ENCODE data around the gene CLSTN1.
"Not testable (repeated sequence)": the region's sequence is repeated elsewhere in the genome, so short reads cannot be mapped to it uniquely, and the experiment has no call there.

CLSTN1 gene

GRCh38 chr1:9714257-9714718 lies 109.5 kb downstream of the CLSTN1 start:
- Mint-ChIP-seq H3K27me3 (no peaks in the 10 kb centered on the region), H3K9me3 (no peaks in the 10 kb centered on the region), H3K4me3 (peak overlapping the region; percentile 83), H3K4me1 (peaks cover 40% of the 10 kb centered on the region), H3K27ac (ENCODE audit: low read depth) (peak overlapping the region; percentile 95), H3K36me3 (ENCODE audit: insufficient read depth) (peaks cover 77% of the 10 kb centered on the region)
- DNase-seq (ENCODE audit: low spot score in 2 of 2) (no peak), ATAC-seq (replicated peaks; ENCODE audit: extremely low read depth, poor library complexity, severe bottlenecking) (no peak)

- Mint-ChIP-seq H3K36me3 (ENCODE audit: insufficient read depth) (peaks cover 69% of the 10 kb centered on the region), H3K4me1 (peaks cover 40% of the 10 kb centered on the region)
- H3K4me3 Mint-ChIP-seq = not testable (repeated sequence)
Measured at GRCh38 chr1:9712767-9713166, 111.0 kb downstream of the CLSTN1 start.

GRCh38 chr1:9711466-9712020 lies 112.2 kb downstream of the CLSTN1 start:
- H3K36me3 Mint-ChIP-seq (ENCODE audit: insufficient read depth) = peaks cover 60% of the 10 kb centered on the region
- DNase-seq (ENCODE audit: low spot score in 2 of 2) = no peak
- H3K9me3 Mint-ChIP-seq = no peaks in the 10 kb centered on the region

More at GRCh38 chr1:9712767-9713166, 111.0 kb downstream of the CLSTN1 start:
- not testable (repeated sequence) for H3K9me3 Mint-ChIP-seq; H3K27ac Mint-ChIP-seq (ENCODE audit: low read depth); ATAC-seq (replicated peaks; ENCODE audit: extremely low read depth, poor library complexity, severe bottlenecking); H3K27me3 Mint-ChIP-seq; DNase-seq (ENCODE audit: low spot score in 2 of 2)

GRCh38 chr1:9710037-9710436 lies 113.7 kb downstream of the CLSTN1 start:
- peak overlapping the region; percentile 49 for H3K27ac Mint-ChIP-seq (ENCODE audit: low read depth)
- no peaks in the 10 kb centered on the region for H3K27me3 Mint-ChIP-seq
- peaks cover 47% of the 10 kb centered on the region for H3K36me3 Mint-ChIP-seq (ENCODE audit: insufficient read depth)
- H3K4me3 Mint-ChIP-seq = no peak overlapping the region
- H3K9me3 Mint-ChIP-seq = no peaks in the 10 kb centered on the region
- H3K4me1 Mint-ChIP-seq = peaks cover 33% of the 10 kb centered on the region
- DNase-seq (ENCODE audit: low spot score in 2 of 2) = no peak
- no peak for ATAC-seq (replicated peaks; ENCODE audit: extremely low read depth, poor library complexity, severe bottlenecking)

More at GRCh38 chr1:9711466-9712020, 112.2 kb downstream of the CLSTN1 start:
- Mint-ChIP-seq H3K4me3 (no peak overlapping the region), H3K4me1 (peaks cover 29% of the 10 kb centered on the region), H3K27ac (ENCODE audit: low read depth) (no peak overlapping the region), H3K27me3 (no peaks in the 10 kb centered on the region)
- ATAC-seq (replicated peaks; ENCODE audit: extremely low read depth, poor library complexity, severe bottlenecking) = no peak

- H3K36me3 Mint-ChIP-seq (ENCODE audit: insufficient read depth) = peaks cover 24% of the 10 kb centered on the region
- H3K4me3 Mint-ChIP-seq = no peak overlapping the region
- peak overlapping the region; percentile 65 for H3K27ac Mint-ChIP-seq (ENCODE audit: low read depth)
- DNase-seq (ENCODE audit: low spot score in 2 of 2) = no peak
- ATAC-seq (replicated peaks; ENCODE audit: extremely low read depth, poor library complexity, severe bottlenecking) = no peak
- H3K4me1 Mint-ChIP-seq = peaks cover 43% of the 10 kb centered on the region
- H3K27me3 Mint-ChIP-seq = no peaks in the 10 kb centered on the region
- H3K9me3 Mint-ChIP-seq = no peaks in the 10 kb centered on the region
Measured at GRCh38 chr1:9706178-9706577, 117.6 kb downstream of the CLSTN1 start.

GRCh38 chr1:9705337-9706093 lies 118.2 kb downstream of the CLSTN1 start:
- H3K27me3 Mint-ChIP-seq = no peaks in the 10 kb centered on the region
- no peaks in the 10 kb centered on the region for H3K9me3 Mint-ChIP-seq
- ATAC-seq (replicated peaks; ENCODE audit: extremely low read depth, poor library complexity, severe bottlenecking) (no peak), DNase-seq (ENCODE audit: low spot score in 2 of 2) (no peak)
- H3K36me3 Mint-ChIP-seq (ENCODE audit: insufficient read depth) = peaks cover 23% of the 10 kb centered on the region
- H3K4me1 Mint-ChIP-seq = peaks cover 48% of the 10 kb centered on the region
- peak overlapping the region; percentile 73 for H3K4me3 Mint-ChIP-seq
- peak overlapping the region; percentile 90 for H3K27ac Mint-ChIP-seq (ENCODE audit: low read depth)

GRCh38 chr1:9703681-9704080 lies 120.1 kb downstream of the CLSTN1 start:
- ATAC-seq (replicated peaks; ENCODE audit: extremely low read depth, poor library complexity, severe bottlenecking) (no peak), DNase-seq (ENCODE audit: low spot score in 2 of 2) (no peak)
- H3K4me3 Mint-ChIP-seq = peak overlapping the region; percentile 73
- H3K4me1 Mint-ChIP-seq = peaks cover 57% of the 10 kb centered on the region
- no peaks in the 10 kb centered on the region for H3K27me3 Mint-ChIP-seq
- H3K9me3 Mint-ChIP-seq = no peaks in the 10 kb centered on the region
- H3K27ac Mint-ChIP-seq (ENCODE audit: low read depth) = peak overlapping the region; percentile 90
- peaks cover 24% of the 10 kb centered on the region for H3K36me3 Mint-ChIP-seq (ENCODE audit: insufficient read depth)

- H3K9me3 Mint-ChIP-seq = no peaks in the 10 kb centered on the region
- peak overlapping the region; percentile 90 for H3K27ac Mint-ChIP-seq (ENCODE audit: low read depth)
- DNase-seq (ENCODE audit: low spot score in 2 of 2) (no peak), ATAC-seq (replicated peaks; ENCODE audit: extremely low read depth, poor library complexity, severe bottlenecking) (no peak)
- no peaks in the 10 kb centered on the region for H3K27me3 Mint-ChIP-seq
- peak overlapping the region; percentile 73 for H3K4me3 Mint-ChIP-seq
- peaks cover 28% of the 10 kb centered on the region for H3K36me3 Mint-ChIP-seq (ENCODE audit: insufficient read depth)
- peaks cover 59% of the 10 kb centered on the region for H3K4me1 Mint-ChIP-seq
Measured at GRCh38 chr1:9703165-9703509, 120.6 kb downstream of the CLSTN1 start.

- Mint-ChIP-seq H3K4me3 (peak overlapping the region; percentile 13), H3K9me3 (no peaks in the 10 kb centered on the region), H3K27me3 (no peaks in the 10 kb centered on the region), H3K27ac (ENCODE audit: low read depth) (no peak overlapping the region), H3K36me3 (ENCODE audit: insufficient read depth) (peaks cover 28% of the 10 kb centered on the region), H3K4me1 (peaks cover 60% of the 10 kb centered on the region)
- ATAC-seq (replicated peaks; ENCODE audit: extremely low read depth, poor library complexity, severe bottlenecking) = no peak
- DNase-seq (ENCODE audit: low spot score in 2 of 2) = no peak
Measured at GRCh38 chr1:9701665-9702064, 122.1 kb downstream of the CLSTN1 start.

- peaks cover 61% of the 10 kb centered on the region for H3K4me1 Mint-ChIP-seq
- no peak overlapping the region for H3K4me3 Mint-ChIP-seq
- DNase-seq (ENCODE audit: low spot score in 2 of 2) (no peak), ATAC-seq (replicated peaks; ENCODE audit: extremely low read depth, poor library complexity, severe bottlenecking) (no peak)
- H3K27me3 Mint-ChIP-seq = no peaks in the 10 kb centered on the region
- no peaks in the 10 kb centered on the region for H3K9me3 Mint-ChIP-seq
- H3K27ac Mint-ChIP-seq (ENCODE audit: low read depth) = peak overlapping the region; percentile 86
- peaks cover 31% of the 10 kb centered on the region for H3K36me3 Mint-ChIP-seq (ENCODE audit: insufficient read depth)
Measured at GRCh38 chr1:9700340-9700739, 123.4 kb downstream of the CLSTN1 start.

- Mint-ChIP-seq H3K27me3 (no peaks in the 10 kb centered on the region), H3K36me3 (ENCODE audit: insufficient read depth) (peaks cover 35% of the 10 kb centered on the region), H3K4me3 (no peak overlapping the region), H3K27ac (ENCODE audit: low read depth) (peak overlapping the region; percentile 86), H3K9me3 (no peaks in the 10 kb centered on the region), H3K4me1 (peaks cover 60% of the 10 kb centered on the region)
- ATAC-seq (replicated peaks; ENCODE audit: extremely low read depth, poor library complexity, severe bottlenecking) (no peak), DNase-seq (ENCODE audit: low spot score in 2 of 2) (no peak)
Measured at GRCh38 chr1:9699361-9699760, 124.4 kb downstream of the CLSTN1 start.

GRCh38 chr1:9696793-9697192 lies 127.0 kb downstream of the CLSTN1 start:
- no peaks in the 10 kb centered on the region for H3K27me3 Mint-ChIP-seq
- H3K36me3 Mint-ChIP-seq (ENCODE audit: insufficient read depth) = peaks cover 49% of the 10 kb centered on the region
- DNase-seq (ENCODE audit: low spot score in 2 of 2) = no peak
- no peaks in the 10 kb centered on the region for H3K9me3 Mint-ChIP-seq
- H3K4me1 Mint-ChIP-seq = peaks cover 55% of the 10 kb centered on the region
- ATAC-seq (replicated peaks; ENCODE audit: extremely low read depth, poor library complexity, severe bottlenecking) = no peak
- H3K4me3 Mint-ChIP-seq = no peak overlapping the region
- peak overlapping the region; percentile 85 for H3K27ac Mint-ChIP-seq (ENCODE audit: low read depth)

GRCh38 chr1:9691691-9692090 lies 132.1 kb downstream of the CLSTN1 start:
- peak overlapping the region; percentile 92 for H3K4me3 Mint-ChIP-seq
- H3K27me3 Mint-ChIP-seq = no peaks in the 10 kb centered on the region
- ATAC-seq (replicated peaks; ENCODE audit: extremely low read depth, poor library complexity, severe bottlenecking) (no peak), DNase-seq (ENCODE audit: low spot score in 2 of 2) (no peak)
- peaks cover 40% of the 10 kb centered on the region for H3K36me3 Mint-ChIP-seq (ENCODE audit: insufficient read depth)
- H3K4me1 Mint-ChIP-seq = peaks cover 62% of the 10 kb centered on the region
- H3K9me3 Mint-ChIP-seq = no peaks in the 10 kb centered on the region
- no peak overlapping the region for H3K27ac Mint-ChIP-seq (ENCODE audit: low read depth)
